Left forelimb (tissue), 1 donor: ENCODE results near the gene FBXL20.
"Not testable (repeated sequence)": the region's sequence is repeated elsewhere in the genome, so short reads cannot be mapped to it uniquely, and the experiment has no call there.

Experiments
- DNase-seq: peaks from one replicate; pipeline ENCODE4 v3.0.0-alpha.2; 2018; ENCODE audit warnings: low spot score

Gene FBXL20

GRCh38 chr17:39250076-39250475 is 151.3 kb downstream of the FBXL20 start:
- not testable (repeated sequence) for DNase-seq

- DNase-seq = no peak
Observed at GRCh38 chr17:39246274-39246673, 155.2 kb downstream of the FBXL20 start.

- peak; percentile 90 for DNase-seq
Observed at GRCh38 chr17:39244600-39245570, 156.5 kb downstream of the FBXL20 start.

GRCh38 chr17:39244016-39244599 is 157.3 kb downstream of the FBXL20 start:
- DNase-seq = no peak

GRCh38 chr17:39243155-39243554 is 158.3 kb downstream of the FBXL20 start:
- no peak for DNase-seq

- DNase-seq = no peak
Observed at GRCh38 chr17:39240631-39241030, 160.8 kb downstream of the FBXL20 start.

GRCh38 chr17:39239640-39240314 is 161.6 kb downstream of the FBXL20 start:
- no peak for DNase-seq

- DNase-seq = no peak
Observed at GRCh38 chr17:39238311-39238972, 163.0 kb downstream of the FBXL20 start.

GRCh38 chr17:39237586-39237985 is 163.8 kb downstream of the FBXL20 start:
- no peak for DNase-seq

- DNase-seq = no peak
Observed at GRCh38 chr17:39236981-39237441, 164.4 kb downstream of the FBXL20 start.

GRCh38 chr17:39236450-39236927 is 164.9 kb downstream of the FBXL20 start:
- DNase-seq = no peak

GRCh38 chr17:39235555-39236449 is 165.6 kb downstream of the FBXL20 start:
- DNase-seq = no peak

- no peak for DNase-seq
Observed at GRCh38 chr17:39231591-39232551, 169.6 kb downstream of the FBXL20 start.

- DNase-seq = no peak
Observed at GRCh38 chr17:39231091-39231561, 170.3 kb downstream of the FBXL20 start.

GRCh38 chr17:39230361-39230760 is 171.1 kb downstream of the FBXL20 start:
- DNase-seq = no peak

- DNase-seq = no peak
Observed at GRCh38 chr17:39229274-39229913, 172.0 kb downstream of the FBXL20 start.

- DNase-seq = no peak
Observed at GRCh38 chr17:39227364-39227919, 174.0 kb downstream of the FBXL20 start.

- DNase-seq = peak; percentile 84
Observed at GRCh38 chr17:39225959-39226683, 175.3 kb downstream of the FBXL20 start.
